H1 (cell line): Measurements from ENCODE around the gene VIM.

ENCODE experiments used
- CBX8 ChIP-seq: fragments of 300-800, 300-1000 bp; sonication (generic); IDR thresholded peaks from 2 replicates; pipeline ENCODE4 v1.7.1; 2016; ENCODE audit warnings: low read depth, low read length, borderline replicate concordance
- CHD2 ChIP-seq: IDR thresholded peaks from 2 replicates; pipeline ENCODE4 v1.6.1; 2012; ENCODE audit warnings: low read length, improper control_type of control experiment
- POLR2A ChIP-seq, 2 experiments: IDR thresholded peaks; 1 replicate in 1 of 2; 2 replicates in 1 of 2; pipeline ENCODE4 v1.6.1; 2011; ENCODE audit warnings: low read depth in 2 of 2, low read length in 2 of 2, mild to moderate bottlenecking in 2 of 2; ENCODE audit errors: control extremely low read depth in 1 of 2
- POLR2AphosphoS5 ChIP-seq: IDR thresholded peaks from 2 replicates; pipeline ENCODE4 v1.6.1; 2011; ENCODE audit warnings: low read depth, low read length
- RBBP5 ChIP-seq: IDR thresholded peaks from 2 replicates; pipeline ENCODE4 v1.7.1; 2012; ENCODE audit warnings: low read depth, mild to moderate bottlenecking, inconsistent platforms, low read length, moderate library complexity, borderline replicate concordance
- SIX5 ChIP-seq: IDR thresholded peaks from 2 replicates; pipeline ENCODE4 v1.6.1; 2011; ENCODE audit warnings: mild to moderate bottlenecking, low read depth, low read length
- TAF1 ChIP-seq: IDR thresholded peaks from 2 replicates; pipeline ENCODE4 v1.6.1; 2011; ENCODE audit warnings: mild to moderate bottlenecking, low read depth, low read length
- TAF7 ChIP-seq: optimal IDR thresholded peaks from 2 replicates; pipeline ENCODE3; 2011; ENCODE audit warnings: low read depth, mild to moderate bottlenecking, inconsistent platforms, low read length, moderate library complexity, borderline replicate concordance
- YY1 ChIP-seq: IDR thresholded peaks from 2 replicates; pipeline ENCODE4 v1.6.1; 2011; ENCODE audit warnings: low read depth, mild to moderate bottlenecking, low read length
- TF ChIP-seq, protein P1 (sequence below): IDR thresholded peaks from 2 replicates; pipeline ENCODE4 v1.6.1; 2011; ENCODE audit warnings: low read depth, mild to moderate bottlenecking, low read length; ENCODE audit not compliant: insufficient read depth
- TF ChIP-seq, protein P2 (sequence below), 3 experiments: IDR thresholded peaks; 1 replicate in 2 of 3; 2 replicates in 1 of 3; pipeline versions ENCODE4 v1.5.1 to v1.6.1; 2011; ENCODE audit warnings: low read length in 3 of 3, mild to moderate bottlenecking in 3 of 3, inconsistent platforms in 2 of 3, low read depth in 1 of 3, moderate library complexity in 1 of 3; ENCODE audit not compliant: insufficient read depth in 1 of 3; ENCODE audit errors: control extremely low read depth in 1 of 3

DNA sequence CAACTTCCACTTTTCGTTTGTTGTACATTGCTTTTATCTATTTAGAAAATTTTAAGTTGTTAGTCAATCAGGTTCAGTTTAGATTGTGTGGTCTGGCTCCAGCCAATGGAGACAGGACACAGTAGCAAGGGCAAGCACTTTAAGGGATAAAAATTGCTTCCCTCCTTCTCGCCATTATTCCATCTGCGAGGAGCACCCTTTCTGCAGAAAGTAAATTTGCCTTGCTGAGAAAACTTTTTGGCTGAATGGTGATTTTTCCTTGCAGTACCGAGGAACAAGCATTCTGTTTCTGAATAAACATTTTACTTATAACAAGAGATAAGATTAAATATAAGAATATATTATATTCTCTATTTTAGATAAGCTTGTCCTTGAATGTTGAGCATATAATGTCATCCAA lies 34.5 kb downstream of the VIM start:
- TF ChIP-seq TAF1 (no peak), RBBP5 (no peak), POLR2A (IDR thresholded peaks at IDR 0.05; ENCODE audit: control extremely low read depth in 1 of 2, low read depth in 2 of 2, low read length in 2 of 2) (no peak), CBX8 (no peak), POLR2AphosphoS5 (no peak), YY1 (no peak), SIX5 (no peak), CHD2 (no peak), TAF7 (no peak)
- TF ChIP-seq, protein P1, sequence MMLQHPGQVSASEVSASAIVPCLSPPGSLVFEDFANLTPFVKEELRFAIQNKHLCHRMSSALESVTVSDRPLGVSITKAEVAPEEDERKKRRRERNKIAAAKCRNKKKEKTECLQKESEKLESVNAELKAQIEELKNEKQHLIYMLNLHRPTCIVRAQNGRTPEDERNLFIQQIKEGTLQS = no peak
- TF ChIP-seq, protein P2, sequence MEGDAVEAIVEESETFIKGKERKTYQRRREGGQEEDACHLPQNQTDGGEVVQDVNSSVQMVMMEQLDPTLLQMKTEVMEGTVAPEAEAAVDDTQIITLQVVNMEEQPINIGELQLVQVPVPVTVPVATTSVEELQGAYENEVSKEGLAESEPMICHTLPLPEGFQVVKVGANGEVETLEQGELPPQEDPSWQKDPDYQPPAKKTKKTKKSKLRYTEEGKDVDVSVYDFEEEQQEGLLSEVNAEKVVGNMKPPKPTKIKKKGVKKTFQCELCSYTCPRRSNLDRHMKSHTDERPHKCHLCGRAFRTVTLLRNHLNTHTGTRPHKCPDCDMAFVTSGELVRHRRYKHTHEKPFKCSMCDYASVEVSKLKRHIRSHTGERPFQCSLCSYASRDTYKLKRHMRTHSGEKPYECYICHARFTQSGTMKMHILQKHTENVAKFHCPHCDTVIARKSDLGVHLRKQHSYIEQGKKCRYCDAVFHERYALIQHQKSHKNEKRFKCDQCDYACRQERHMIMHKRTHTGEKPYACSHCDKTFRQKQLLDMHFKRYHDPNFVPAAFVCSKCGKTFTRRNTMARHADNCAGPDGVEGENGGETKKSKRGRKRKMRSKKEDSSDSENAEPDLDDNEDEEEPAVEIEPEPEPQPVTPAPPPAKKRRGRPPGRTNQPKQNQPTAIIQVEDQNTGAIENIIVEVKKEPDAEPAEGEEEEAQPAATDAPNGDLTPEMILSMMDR (IDR thresholded peaks at IDR 0.05; ENCODE audit: control extremely low read depth in 1 of 3, insufficient read depth in 1 of 3, low read depth in 1 of 3, low read length in 3 of 3) = no peak
